GM12865 (cell line): ENCODE data around the gene HRG.
"Not testable (repeated sequence)": the region's sequence is repeated elsewhere in the genome, so short reads cannot be mapped to it uniquely, and the experiment has no call there.

ENCODE experiments used
- DNase-seq: peaks from one replicate; pipeline ENCODE4 v3.0.0; 2010; ENCODE audit warnings: low read depth
- H3K4me3 ChIP-seq: 2 replicates; pipeline ENCODE4 v1.5.1; 2011; ENCODE audit warnings: mild to moderate bottlenecking, low read depth, low read length, control low read depth
- CTCF ChIP-seq: IDR thresholded peaks from 2 replicates; pipeline ENCODE4 v1.5.1; 2011; ENCODE audit warnings: low read length, control low read depth, low read depth, inconsistent platforms; ENCODE audit not compliant: insufficient read depth; ENCODE audit errors: missing control alignments

The HRG gene

DNA sequence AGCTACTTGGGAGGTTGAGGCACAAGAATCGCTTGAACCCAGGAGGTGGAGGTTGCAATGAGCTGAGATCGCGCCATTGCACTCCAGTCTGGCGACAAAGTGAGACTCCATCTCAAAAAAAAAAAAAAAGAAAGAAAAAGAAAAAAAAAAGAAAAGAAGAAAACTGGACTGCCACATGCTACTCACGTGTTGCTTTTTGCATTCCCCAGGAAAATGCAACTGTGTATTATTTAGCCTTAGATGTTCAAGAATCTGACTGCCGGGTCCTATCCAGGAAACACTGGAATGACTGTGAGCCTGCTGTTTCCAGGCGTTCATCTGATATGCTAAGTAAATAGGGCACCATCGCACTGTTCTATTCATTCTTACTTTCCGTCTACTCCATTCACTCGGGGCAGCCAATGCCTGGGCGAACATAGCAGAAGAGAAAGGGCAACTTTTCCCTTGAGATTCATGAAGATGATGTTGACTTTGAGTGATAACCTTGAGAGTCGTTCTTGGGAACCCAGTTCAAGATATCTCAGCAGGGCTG, 21.4 kb downstream of the HRG start:
- TF ChIP-seq CTCF = no peak
- no peak for DNase-seq
- no peak overlapping the region for H3K4me3 ChIP-seq

DNA sequence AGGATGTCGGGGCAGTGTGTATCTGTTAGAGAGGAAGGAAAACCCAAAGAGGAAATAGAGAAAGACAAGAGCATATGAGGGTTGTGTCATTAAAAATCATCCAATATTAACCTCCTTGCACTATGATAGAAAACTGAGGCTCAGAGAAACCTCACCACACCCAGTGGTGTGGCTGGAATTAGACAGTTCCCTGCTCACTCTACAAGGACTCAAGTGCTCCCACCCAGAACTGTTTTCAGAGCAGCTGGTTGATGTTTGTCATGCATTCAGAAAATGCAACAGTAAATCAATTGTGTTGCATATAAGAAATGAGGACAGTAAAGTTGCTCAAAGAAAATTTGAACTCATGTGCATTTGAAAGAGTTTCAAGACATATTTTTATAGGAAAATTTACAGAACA, 24.5 kb downstream of the HRG start:
- DNase-seq, H3K4me3 ChIP-seq: not testable (repeated sequence)

DNA sequence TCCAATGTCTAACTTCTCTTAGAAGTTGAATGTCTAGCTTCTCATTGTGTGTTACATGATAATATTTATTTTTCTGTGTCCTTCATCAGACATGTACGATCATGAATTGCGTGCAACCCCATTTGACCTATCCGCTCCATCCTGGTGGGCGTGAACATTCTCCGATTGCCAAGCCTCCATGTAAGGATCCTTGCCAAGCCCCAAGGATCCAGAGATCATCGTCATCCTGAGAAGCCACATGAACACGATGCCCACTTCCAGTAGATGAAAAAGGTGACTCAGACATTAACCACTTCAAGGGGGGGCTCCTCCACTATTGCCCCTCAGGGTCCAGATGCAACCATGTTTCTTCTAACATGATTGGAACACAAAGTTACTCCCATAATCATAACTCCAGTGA, 25.9 kb downstream of the HRG start:
- no peak for DNase-seq
- H3K4me3 ChIP-seq = no peak overlapping the region
- TF ChIP-seq CTCF = no peak

DNA sequence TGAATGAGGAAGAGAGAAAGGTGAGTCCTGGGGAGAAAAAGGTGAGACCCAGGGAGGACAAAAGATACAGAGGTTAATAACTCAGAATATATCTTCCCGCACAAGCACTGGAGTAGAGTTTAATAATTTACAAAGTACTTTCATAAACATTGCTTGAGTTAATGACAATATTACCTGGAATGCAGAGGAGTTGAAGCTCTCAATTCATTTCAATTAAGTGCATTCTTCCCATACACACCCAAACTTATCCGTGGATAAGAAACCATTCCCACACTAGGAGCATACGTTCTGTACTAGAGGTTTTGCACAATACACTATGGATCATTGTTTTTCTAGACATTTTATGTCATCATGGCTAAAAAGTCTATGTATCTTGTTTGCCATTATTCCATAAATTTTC, 28.0 kb downstream of the HRG start:
- no peak for TF ChIP-seq CTCF
- no peak for DNase-seq
- no peak overlapping the region for H3K4me3 ChIP-seq

DNA sequence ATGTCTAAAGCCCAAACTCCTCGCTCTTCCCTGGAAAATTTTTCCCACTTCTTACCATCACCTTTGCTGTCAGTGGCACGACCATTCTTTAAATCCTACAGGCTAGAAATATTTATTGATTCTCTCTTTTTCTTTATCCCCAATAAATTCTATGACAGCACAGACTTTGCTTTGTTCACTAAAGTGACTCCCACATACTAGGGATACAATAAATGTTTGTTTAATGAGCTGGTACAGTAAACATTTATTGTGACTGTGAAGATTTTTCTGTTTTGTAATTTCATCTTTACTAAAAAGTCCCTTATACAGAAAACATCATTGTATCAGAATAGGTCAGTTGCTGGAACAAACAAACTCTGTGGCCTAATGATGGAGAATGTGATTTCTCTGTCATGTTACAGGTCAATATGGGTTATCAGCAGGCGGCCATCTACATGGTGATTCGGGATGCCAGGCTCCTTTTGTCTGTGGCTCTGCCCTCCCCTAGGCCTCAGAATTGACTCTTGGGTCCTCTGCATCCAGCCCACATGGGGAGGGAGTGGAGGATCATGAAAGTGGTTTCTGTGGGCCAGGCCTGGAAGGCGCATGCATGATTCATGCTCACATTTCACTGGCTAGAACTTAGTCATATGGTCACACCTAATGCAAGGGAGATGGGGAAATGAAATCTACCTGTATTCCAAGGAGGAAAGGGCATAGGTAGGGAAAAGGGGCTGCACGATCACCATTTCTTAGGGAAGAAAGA, 28.6 kb downstream of the HRG start:
- H3K4me3 ChIP-seq = no peak overlapping the region
- DNase-seq = no peak

GRCh38 chr3:186696522-186696921, 30.7 kb downstream of the HRG start:
- DNase-seq = no peak
- no peak overlapping the region for H3K4me3 ChIP-seq
- no peak for TF ChIP-seq CTCF

More for the DNA sequence above, 28.6 kb downstream of the HRG start:
- no peak for TF ChIP-seq CTCF

- no peak for TF ChIP-seq CTCF
- H3K4me3 ChIP-seq = no peak overlapping the region
- no peak for DNase-seq
These were observed 31.7 kb downstream of the HRG start for GRCh38 chr3:186697510-186697909.
